Keratinocyte (primary cell): ENCODE data around the gene KLF11. TPM values are rescaled to one million over a fixed set of nuclear protein-coding genes. Genes with fewer than 3 reads are reported as not detected.

Experiments used
- DNase-seq: peaks from one replicate; pipeline ENCODE4 v3.0.0-alpha.2; 2011; ENCODE audit warnings: low read depth, missing footprints, low spot score
- FAIRE-seq: peaks from 2 replicates; lab custom pipeline; 2011; peaks lifted over from hg19 to GRCh38; lab: Jason Lieb, UNC
- H2AFZ ChIP-seq: 2 replicates; pipeline ENCODE4 v1.6.0; 2012; ENCODE audit warnings: low read length, control low read depth, inconsistent platforms; ENCODE audit not compliant: control insufficient read depth
- H3K27ac ChIP-seq: 2 replicates; pipeline ENCODE4 v1.5.1; 2011; ENCODE audit warnings: low read length; ENCODE audit not compliant: control insufficient read depth, insufficient read depth
- H3K27me3 ChIP-seq: 3 replicates; pipeline ENCODE4 v1.6.0; 2011; ENCODE audit warnings: low read length; ENCODE audit not compliant: control insufficient read depth, insufficient read depth; ENCODE audit errors: extremely low read depth
- H3K36me3 ChIP-seq, 2 experiments: 2 replicates in 1 of 2; 3 replicates in 1 of 2; pipeline ENCODE4 v1.5.1; 2011; ENCODE audit warnings: low read length in 2 of 2, mild to moderate bottlenecking in 1 of 2; ENCODE audit not compliant: control insufficient read depth in 2 of 2, insufficient read depth in 2 of 2; ENCODE audit errors: extremely low read depth in 1 of 2
- H3K4me1 ChIP-seq: 3 replicates; pipeline ENCODE4 v1.5.1; 2011; ENCODE audit warnings: low read length; ENCODE audit not compliant: control insufficient read depth, insufficient read depth; ENCODE audit errors: extremely low read depth
- H3K4me2 ChIP-seq: 3 replicates; pipeline ENCODE4 v1.6.0; 2011; ENCODE audit warnings: low read depth, low read length; ENCODE audit not compliant: control insufficient read depth, insufficient read depth; ENCODE audit errors: extremely low read depth
- H3K4me3 ChIP-seq, 3 experiments: fragments of 200-600 bp in 1 of 3; sonication (generic) in 1 of 3; 2 replicates in 2 of 3; 3 replicates in 1 of 3; pipeline ENCODE4 v1.5.1; 2011 to 2016; ENCODE audit warnings: low read length in 3 of 3, mild to moderate bottlenecking in 3 of 3, control low read depth in 2 of 3, inconsistent platforms in 1 of 3, low read depth in 1 of 3, mixed read lengths in 1 of 3, mixed run types in 1 of 3, moderate library complexity in 1 of 3; ENCODE audit not compliant: control insufficient read depth in 2 of 3, insufficient read depth in 2 of 3; ENCODE audit errors: extremely low read depth in 1 of 3
- H3K79me2 ChIP-seq: 2 replicates; pipeline ENCODE4 v1.6.0; 2012; ENCODE audit warnings: low read length; ENCODE audit not compliant: control insufficient read depth, insufficient read depth
- H3K9ac ChIP-seq: 3 replicates; pipeline ENCODE4 v1.6.0; 2011; ENCODE audit warnings: low read length; ENCODE audit not compliant: control insufficient read depth, insufficient read depth; ENCODE audit errors: extremely low read depth
- H3K9me1 ChIP-seq: 3 replicates; pipeline ENCODE4 v1.6.0; 2011; ENCODE audit warnings: low read length; ENCODE audit not compliant: control insufficient read depth, insufficient read depth; ENCODE audit errors: extremely low read depth
- H3K9me3 ChIP-seq: 2 replicates; pipeline ENCODE4 v1.5.1; 2012; ENCODE audit warnings: low read depth, low read length; ENCODE audit not compliant: control insufficient read depth
- H4K20me1 ChIP-seq: 3 replicates; pipeline ENCODE4 v1.6.0; 2011; ENCODE audit warnings: low read length; ENCODE audit not compliant: control insufficient read depth, insufficient read depth; ENCODE audit errors: extremely low read depth
- CTCF ChIP-seq, 3 experiments: IDR thresholded peaks in 1 of 3; conservative IDR thresholded peaks in 1 of 3; optimal IDR thresholded peaks in 1 of 3; 2 replicates in 2 of 3; 3 replicates in 1 of 3; pipeline versions ENCODE3 to v1.5.1; 2011; ENCODE audit warnings: low read length in 3 of 3, mild to moderate bottlenecking in 3 of 3, moderate library complexity in 2 of 3, control low read depth in 1 of 3, inconsistent platforms in 1 of 3; ENCODE audit not compliant: insufficient read depth in 2 of 3; ENCODE audit errors: extremely low read depth in 1 of 3
- EZH2 ChIP-seq: IDR thresholded peaks from one replicate; pipeline ENCODE4 v1.6.1; 2012; ENCODE audit warnings: inconsistent platforms, mild to moderate bottlenecking, low read length, moderate library complexity
- dilution Hi-C: fragments of 300-500 bp; cut with MboI; formaldehyde crosslinking; loops from one replicate; pipeline ENCODE4 v1.7.0; 2020; ENCODE audit warnings: low sequenced_read_pairs; ENCODE audit not compliant: extremely low pct_ligation_motif_present
- polyA plus RNA-seq, 5 experiments: library from polyadenylated mRNA; depleted of rRNA in 3 of 5; stranded (reverse) in 3 of 5; stranded (forward) in 1 of 5; unstranded in 1 of 5; fragments of >200 nt; gene quantifications; 1 replicate in 1 of 5; 2 replicates in 3 of 5; 3 replicates in 1 of 5; pipeline versions ENCODE4 v1.2.1 to v1.2.3, GENCODE V29; 2011 to 2012; ENCODE audit warnings: missing spikeins in 2 of 5, low read depth in 1 of 5, low replicate concordance in 1 of 5

KLF11 gene
- polyA plus RNA-seq, 1 donor (not counting 4 experiments of a cell fraction or from before 2014, with no cell fraction given): 7.0 TPM

GRCh38 chr2:10087360-10087759 lies 44.0 kb downstream of the KLF11 start:
- Histone ChIP-seq H3K79me2 (no peaks in the 10 kb centered on the region), H3K4me3 (no peak overlapping the region), H3K9me3 (no peaks in the 10 kb centered on the region), H2AFZ (no peak overlapping the region), H4K20me1 (no peaks in the 10 kb centered on the region), H3K9ac (no peak overlapping the region), H3K27ac (no peak overlapping the region), H3K27me3 (peaks cover 29% of the 10 kb centered on the region), H3K36me3 (no peaks in the 10 kb centered on the region), H3K4me1 (no peaks in the 10 kb centered on the region), H3K9me1 (no peaks in the 10 kb centered on the region), H3K4me2 (no peak overlapping the region)
- no peak for DNase-seq
- no peak for FAIRE-seq
- TF ChIP-seq EZH2 (no peak), CTCF (optimal IDR thresholded peaks at IDR 0.05 in 1 of 3, IDR thresholded peaks at IDR 0.05 in 1 of 3, conservative IDR thresholded peaks at IDR 0.05 in 1 of 3; ENCODE audit: extremely low read depth in 1 of 3, insufficient read depth in 2 of 3, low read length in 3 of 3) (no peak)
- dilution Hi-C loops: no loop called here

GRCh38 chr2:10089565-10090190 lies 46.3 kb downstream of the KLF11 start:
- no peaks in the 10 kb centered on the region for H3K79me2 ChIP-seq
- peaks cover 18% of the 10 kb centered on the region for H3K27me3 ChIP-seq
- no peak for FAIRE-seq
- no peak for TF ChIP-seq EZH2
- no peak for TF ChIP-seq CTCF (optimal IDR thresholded peaks at IDR 0.05 in 1 of 3, IDR thresholded peaks at IDR 0.05 in 1 of 3, conservative IDR thresholded peaks at IDR 0.05 in 1 of 3; ENCODE audit: extremely low read depth in 1 of 3, insufficient read depth in 2 of 3, low read length in 3 of 3)
- DNase-seq: no peak
- no peaks in the 10 kb centered on the region for H3K36me3 ChIP-seq
- H2AFZ ChIP-seq: no peak overlapping the region
- dilution Hi-C loops: no loop called here
- H3K4me3 ChIP-seq: no peak overlapping the region
- no peaks in the 10 kb centered on the region for H3K9me1 ChIP-seq
- no peaks in the 10 kb centered on the region for H4K20me1 ChIP-seq
- H3K27ac ChIP-seq: no peak overlapping the region
- H3K4me1 ChIP-seq: peaks cover 1% of the 10 kb centered on the region
- H3K9me3 ChIP-seq: no peaks in the 10 kb centered on the region
- no peak overlapping the region for H3K4me2 ChIP-seq
- H3K9ac ChIP-seq: no peak overlapping the region
